Measurements from ENCODE around the gene NRM. TPM values are rescaled to one million over a fixed set of nuclear protein-coding genes. Genes with fewer than 3 reads are reported as not detected.

Gene NRM
- total RNA-seq, 1 experiment from 2014 or later = 13.6 TPM

DNA sequence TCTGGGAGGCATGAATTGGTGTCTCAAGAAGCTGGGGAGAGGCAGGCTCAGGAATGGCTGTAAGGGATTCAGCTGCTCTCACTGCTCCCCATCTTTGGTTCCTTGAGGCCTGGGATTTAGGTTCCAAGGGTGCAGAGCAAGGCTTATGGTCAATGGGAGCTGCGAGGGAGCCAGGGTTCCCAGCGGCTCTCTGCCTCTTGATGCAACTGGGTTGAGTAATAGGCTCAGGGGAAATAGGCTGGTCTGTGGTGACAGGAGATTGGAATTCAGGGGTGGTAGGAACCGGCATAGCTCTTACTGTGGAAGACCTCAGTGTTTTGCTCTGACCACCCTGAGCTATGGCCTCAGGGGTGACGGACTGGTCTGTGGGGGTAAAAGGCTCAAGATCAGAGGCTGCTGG, 13.0 kb upstream of the NRM start:
- intact Hi-C loops (cut with micrococcal nuclease) = no loop called here
- Histone ChIP-seq H3K27me3 (ENCODE audit: insufficient read depth, low read length) (no peaks in the 10 kb centered on the region), H3K27ac (ENCODE audit: low read depth, low read length) (no peak overlapping the region), H4K20me1 (ENCODE audit: insufficient read depth) (no peaks in the 10 kb centered on the region), H3K36me3 (ENCODE audit: control insufficient read depth in 1 of 2, insufficient read depth in 2 of 2, low read length in 2 of 2) (peaks cover 10 to 17% of the 10 kb centered on the region in 2 experiments; a peak in 3 of 4 replicates), H3K4me1 (ENCODE audit: control insufficient read depth in 1 of 2, insufficient read depth in 2 of 2, low read length in 2 of 2) (peaks cover 4 to 10% of the 10 kb centered on the region in 2 experiments; a peak in 3 of 4 replicates), H2AFZ (ENCODE audit: low read depth, low read length, poor library complexity, severe bottlenecking) (no peak overlapping the region), H3K9ac (ENCODE audit: low read length) (no peak overlapping the region), H3K79me2 (ENCODE audit: insufficient read depth, low read length) (no peaks in the 10 kb centered on the region), H3K4me3 (replicated peaks in 1 of 2; ENCODE audit: low read depth in 1 of 2, low read length in 2 of 2) (no peak overlapping the region), H3K4me2 (ENCODE audit: low read length) (no peak overlapping the region), H3K9me2 (ENCODE audit: insufficient read depth) (no peaks in the 10 kb centered on the region), H3K9me3 (ENCODE audit: control insufficient read depth in 1 of 2, insufficient read depth in 1 of 2, low read depth in 1 of 2, low read length in 2 of 2) (no peaks in the 10 kb centered on the region)
- ChIA-PET POLR2A (interaction anchor here (0.6 to 1.5 kb wide), 3 partner anchors 8 to 16 kb away, joined by 3 to 4 read pairs (median 4); partner anchors contain the start of gene MDC1), CTCF (no interaction called here), RAD21 (ENCODE audit: low non-redundant PET in 1 of 2, low total read pairs in 2 of 2, uncharacterized antibody in 2 of 2, unreplicated experiment in 2 of 2) (no interaction called here)
- TF ChIP-seq CEBPB (IDR thresholded peaks at IDR 0.05; ENCODE audit: low read depth) (no peak), RAD21 (IDR thresholded peaks at IDR 0.05; ENCODE audit: low read depth) (no peak), SIN3A (IDR thresholded peaks at IDR 0.05; ENCODE audit: low read depth) (no peak), ZNF274 (IDR thresholded peaks at IDR 0.05; ENCODE audit: low read depth, low read length) (no peak), CBX3 (IDR thresholded peaks at IDR 0.05; ENCODE audit: low read depth) (no peak), FOSL1 (IDR thresholded peaks at IDR 0.05; ENCODE audit: low read depth) (no peak), EZH2 (IDR thresholded peaks at IDR 0.05) (no peak), ELF1 (IDR thresholded peaks at IDR 0.05; ENCODE audit: borderline replicate concordance, low read depth) (no peak), TCF7L2 (IDR thresholded peaks at IDR 0.05; ENCODE audit: borderline replicate concordance, extremely low read depth, insufficient read depth, insufficient read length) (no peak), SP1 (IDR thresholded peaks at IDR 0.05; ENCODE audit: low read depth) (no peak), EZH2phosphoT487 (IDR thresholded peaks at IDR 0.05; ENCODE audit: borderline replicate concordance) (no peak), POLR2A (IDR thresholded peaks at IDR 0.05; ENCODE audit: borderline replicate concordance, extremely low read depth, insufficient read depth, insufficient read length) (no peak)
- TF ChIP-seq, protein P1, sequence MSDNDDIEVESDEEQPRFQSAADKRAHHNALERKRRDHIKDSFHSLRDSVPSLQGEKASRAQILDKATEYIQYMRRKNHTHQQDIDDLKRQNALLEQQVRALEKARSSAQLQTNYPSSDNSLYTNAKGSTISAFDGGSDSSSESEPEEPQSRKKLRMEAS (IDR thresholded peaks at IDR 0.05) = no peak
- TF ChIP-seq, protein P2, sequence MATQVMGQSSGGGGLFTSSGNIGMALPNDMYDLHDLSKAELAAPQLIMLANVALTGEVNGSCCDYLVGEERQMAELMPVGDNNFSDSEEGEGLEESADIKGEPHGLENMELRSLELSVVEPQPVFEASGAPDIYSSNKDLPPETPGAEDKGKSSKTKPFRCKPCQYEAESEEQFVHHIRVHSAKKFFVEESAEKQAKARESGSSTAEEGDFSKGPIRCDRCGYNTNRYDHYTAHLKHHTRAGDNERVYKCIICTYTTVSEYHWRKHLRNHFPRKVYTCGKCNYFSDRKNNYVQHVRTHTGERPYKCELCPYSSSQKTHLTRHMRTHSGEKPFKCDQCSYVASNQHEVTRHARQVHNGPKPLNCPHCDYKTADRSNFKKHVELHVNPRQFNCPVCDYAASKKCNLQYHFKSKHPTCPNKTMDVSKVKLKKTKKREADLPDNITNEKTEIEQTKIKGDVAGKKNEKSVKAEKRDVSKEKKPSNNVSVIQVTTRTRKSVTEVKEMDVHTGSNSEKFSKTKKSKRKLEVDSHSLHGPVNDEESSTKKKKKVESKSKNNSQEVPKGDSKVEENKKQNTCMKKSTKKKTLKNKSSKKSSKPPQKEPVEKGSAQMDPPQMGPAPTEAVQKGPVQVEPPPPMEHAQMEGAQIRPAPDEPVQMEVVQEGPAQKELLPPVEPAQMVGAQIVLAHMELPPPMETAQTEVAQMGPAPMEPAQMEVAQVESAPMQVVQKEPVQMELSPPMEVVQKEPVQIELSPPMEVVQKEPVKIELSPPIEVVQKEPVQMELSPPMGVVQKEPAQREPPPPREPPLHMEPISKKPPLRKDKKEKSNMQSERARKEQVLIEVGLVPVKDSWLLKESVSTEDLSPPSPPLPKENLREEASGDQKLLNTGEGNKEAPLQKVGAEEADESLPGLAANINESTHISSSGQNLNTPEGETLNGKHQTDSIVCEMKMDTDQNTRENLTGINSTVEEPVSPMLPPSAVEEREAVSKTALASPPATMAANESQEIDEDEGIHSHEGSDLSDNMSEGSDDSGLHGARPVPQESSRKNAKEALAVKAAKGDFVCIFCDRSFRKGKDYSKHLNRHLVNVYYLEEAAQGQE (IDR thresholded peaks at IDR 0.05; ENCODE audit: low read depth) = no peak
- ATAC-seq (no peak), DNase-seq (ENCODE audit: low read depth, low spot score) (no peak)
- BruUV-seq (replicated peaks) = no TSS peak
